CD4-positive, alpha-beta T cell treated with Interleukin-2 at 100 ng/mL for 4 hours (primary cell): ENCODE measurements around the gene PTGER1.

Experiments used
- DNase-seq: peaks from one replicate; pipeline ENCODE4 v3.0.0-alpha.2; 2020; ENCODE audit warnings: low spot score

The PTGER1 gene

GRCh38 chr19:14441041-14441938 is 33.9 kb downstream of the PTGER1 start:
- no peak for DNase-seq

GRCh38 chr19:14440049-14440448 is 35.1 kb downstream of the PTGER1 start:
- peak; percentile 73 for DNase-seq

- no peak for DNase-seq
Measured at GRCh38 chr19:14439014-14439413, 36.1 kb downstream of the PTGER1 start.

- DNase-seq = no peak
Measured at GRCh38 chr19:14437578-14438140, 37.5 kb downstream of the PTGER1 start.

GRCh38 chr19:14435320-14436050 is 39.7 kb downstream of the PTGER1 start:
- no peak for DNase-seq

GRCh38 chr19:14434543-14435319 is 40.4 kb downstream of the PTGER1 start:
- DNase-seq = peak; percentile 61

DNA sequence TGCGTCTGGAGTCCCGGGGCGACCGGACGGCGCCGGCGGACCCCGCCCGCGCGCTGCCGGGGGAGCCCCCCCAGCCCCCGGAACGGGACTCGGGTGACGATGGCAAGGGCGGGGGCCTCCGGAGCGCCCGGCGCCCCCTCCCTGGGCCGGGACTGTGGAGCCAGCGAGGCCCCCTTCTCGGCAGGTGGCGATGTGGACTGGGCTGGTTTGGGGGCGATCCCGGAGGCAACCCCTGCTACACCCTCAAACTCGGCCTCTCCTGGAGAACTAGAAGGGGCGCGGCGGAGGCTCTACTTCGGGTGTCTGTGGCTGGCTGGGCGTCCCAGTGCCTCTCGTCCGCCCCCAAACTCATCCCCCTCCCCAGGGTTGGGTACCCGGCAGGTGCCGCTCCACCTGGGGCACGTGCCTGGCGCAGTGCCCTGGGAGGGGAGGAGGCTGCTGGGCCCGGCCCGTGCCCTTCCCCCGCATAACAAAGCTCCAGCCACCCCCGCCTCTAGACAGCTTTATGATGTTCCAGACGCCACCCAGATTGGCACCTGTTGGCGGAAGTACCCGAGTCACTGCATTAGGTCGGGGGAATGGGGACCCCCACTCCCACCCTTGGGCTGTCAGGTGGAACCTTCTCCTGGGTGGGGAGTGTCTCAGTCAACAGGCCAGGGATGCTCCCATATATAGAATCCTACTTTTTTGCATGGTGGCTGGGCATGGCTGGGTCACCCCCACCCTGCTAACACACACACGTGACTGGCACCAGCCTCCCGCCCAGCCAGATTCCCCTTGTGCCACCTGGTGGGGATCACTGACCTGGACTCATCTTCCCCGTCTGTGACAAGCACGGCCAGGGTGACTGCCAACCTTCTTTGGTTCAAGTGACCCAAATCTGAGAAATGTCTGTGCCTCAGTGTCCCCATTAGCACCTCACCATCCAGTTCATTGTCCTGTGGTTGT is 41.3 kb downstream of the PTGER1 start:
- DNase-seq = peak; percentile 46

- DNase-seq = peak; percentile 35
Measured at GRCh38 chr19:14432791-14433553, 42.2 kb downstream of the PTGER1 start, which contains the start of gene PKN1. TSS of gene PKN1 (plus strand) at chr19:14433306. CDS start at chr19:14433522, 216 bp downstream.

DNA sequence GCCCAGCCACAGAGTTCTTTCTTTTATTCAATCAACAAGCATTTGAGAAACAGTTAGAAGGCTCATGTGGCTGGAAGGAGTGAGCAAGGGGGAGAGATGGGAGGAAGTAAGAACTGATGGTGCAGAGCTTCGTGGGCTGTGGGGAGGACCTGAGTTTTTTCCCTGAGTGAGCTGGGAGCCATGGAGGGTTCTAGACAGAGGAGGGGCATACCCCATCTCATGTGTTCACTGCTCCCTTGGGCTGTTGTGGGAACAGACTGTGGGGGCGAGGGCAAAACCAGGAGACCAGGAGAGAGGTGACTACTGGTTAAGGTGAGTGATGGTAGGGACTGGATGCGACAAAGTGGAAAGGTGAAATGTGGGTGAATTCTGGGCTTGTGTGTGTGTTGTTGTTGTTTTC is 44.4 kb downstream of the PTGER1 start:
- no peak for DNase-seq

- no peak for DNase-seq
Measured at GRCh38 chr19:14428882-14429416, 46.2 kb downstream of the PTGER1 start.

DNA sequence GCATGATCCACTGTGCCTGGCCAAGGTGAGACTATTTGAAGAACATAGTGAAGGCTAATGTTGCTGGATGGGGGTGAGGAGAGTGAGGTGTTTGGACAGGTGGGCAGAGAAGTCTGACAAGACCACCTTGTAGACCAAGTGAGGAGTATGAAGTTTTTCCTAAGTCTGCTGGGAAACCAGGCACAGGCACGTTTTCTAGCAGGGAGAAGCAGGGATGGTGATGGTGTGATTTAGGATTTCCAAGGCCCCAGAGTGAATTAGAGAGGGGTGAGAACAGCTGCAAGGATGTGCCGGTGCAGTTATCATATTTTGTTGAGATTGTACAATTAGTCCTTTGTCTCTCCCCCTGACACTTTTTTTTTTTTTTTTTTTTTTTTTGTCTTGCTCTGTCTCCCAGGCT is 47.7 kb downstream of the PTGER1 start:
- no peak for DNase-seq

DNA sequence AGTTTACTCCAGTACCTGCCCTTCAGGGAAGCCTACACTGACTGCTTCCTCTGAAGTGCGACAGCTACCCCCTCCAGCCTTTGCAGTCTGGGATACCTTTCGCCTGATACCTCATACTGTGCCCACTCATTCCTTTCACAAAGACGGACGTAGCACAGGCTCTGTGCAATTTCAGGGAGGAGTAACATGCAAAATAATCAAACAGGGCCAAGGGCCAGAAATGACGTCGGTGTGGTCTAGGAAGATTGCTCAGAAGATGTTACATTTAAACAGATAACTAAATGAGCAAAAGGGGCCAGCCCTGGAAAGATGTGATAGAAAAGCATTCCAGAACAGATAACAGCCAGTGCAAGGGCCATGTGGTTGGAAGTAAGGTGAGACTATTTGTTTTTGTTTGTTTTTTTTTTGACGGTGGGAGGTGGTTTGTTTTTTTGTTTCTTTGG is 49.4 kb downstream of the PTGER1 start:
- no peak for DNase-seq
